Neural cell (in vitro differentiated cells): Measurements from ENCODE around the gene SPATA3. TPM values are rescaled to one million over a fixed set of nuclear protein-coding genes. Genes with fewer than 3 reads are reported as not detected.

Experiments
- H2AFZ ChIP-seq: fragments of 200-600, 300-800 bp; sonication (generic), shearing (Covaris generic); 2 replicates; pipeline ENCODE4 v1.6.0; 2014; ENCODE audit warnings: low read depth, mild to moderate bottlenecking, antibody characterized with exemption, low read length, moderate library complexity
- H3F3A ChIP-seq: fragments of 200-600 bp; shearing (Covaris generic); 2 replicates; pipeline ENCODE4 v1.6.1; 2016; ENCODE audit warnings: mild to moderate bottlenecking, moderate library complexity, mixed read lengths, antibody characterized with exemption, low read length; ENCODE audit not compliant: insufficient read depth, poor library complexity, severe bottlenecking
- H3K27ac ChIP-seq: fragments of 200-600, 300-800 bp; sonication (generic), shearing (Covaris generic); 2 replicates; pipeline ENCODE4 v1.5.1; 2014; ENCODE audit warnings: mild to moderate bottlenecking, low read length, moderate library complexity
- H3K27me3 ChIP-seq: fragments of 300-800, 200-600 bp; sonication (generic), shearing (Covaris generic); 2 replicates; pipeline ENCODE4 v1.6.0; 2014; ENCODE audit warnings: mild to moderate bottlenecking, low read depth, low read length, moderate library complexity; ENCODE audit not compliant: insufficient read depth
- H3K36me3 ChIP-seq: fragments of 300-800, 200-600 bp; sonication (generic), shearing (Covaris generic); 2 replicates; pipeline ENCODE4 v1.5.1; 2014; ENCODE audit warnings: mild to moderate bottlenecking, antibody characterized with exemption, low read length, moderate library complexity; ENCODE audit not compliant: insufficient read depth
- H3K4me2 ChIP-seq: fragments of 300-800, 200-600 bp; sonication (generic), shearing (Covaris generic); 2 replicates; pipeline ENCODE4 v1.6.0; 2014; ENCODE audit warnings: mild to moderate bottlenecking, low read length
- H3K4me3 ChIP-seq: fragments of 300-800, 200-600 bp; sonication (generic), shearing (Covaris generic); 2 replicates; pipeline ENCODE4 v1.5.1; 2014; ENCODE audit warnings: mild to moderate bottlenecking, low read length, moderate library complexity
- H3K79me2 ChIP-seq: fragments of 200-600 bp; shearing (Covaris generic); replicated peaks from 2 replicates; pipeline ENCODE4 v1.6.0; 2014; ENCODE audit warnings: mild to moderate bottlenecking, low read length, moderate library complexity; ENCODE audit not compliant: insufficient read depth
- H3K9ac ChIP-seq: fragments of 300-800, 200-600 bp; sonication (generic), shearing (Covaris generic); 2 replicates; pipeline ENCODE4 v1.6.1; 2016; ENCODE audit warnings: mild to moderate bottlenecking, low read length, mixed read lengths
- H3K9me2 ChIP-seq: fragments of 200-600 bp; shearing (Covaris generic); 2 replicates; pipeline ENCODE4 v1.6.1; 2016; ENCODE audit warnings: mild to moderate bottlenecking, low read length, mixed read lengths; ENCODE audit not compliant: insufficient read depth
- H3K9me3 ChIP-seq: fragments of 200-600, 300-800 bp; sonication (generic), shearing (Covaris generic); 2 replicates; pipeline ENCODE4 v1.6.1; 2016; ENCODE audit warnings: mild to moderate bottlenecking, mixed run types, low read length, moderate library complexity, mixed read lengths
- H4K20me1 ChIP-seq: fragments of 200-600 bp; shearing (Covaris generic); 2 replicates; pipeline ENCODE4 v1.6.1; 2016; ENCODE audit warnings: mild to moderate bottlenecking, mixed run types; ENCODE audit not compliant: insufficient read depth
- CTCF ChIP-seq: fragments of 450-650 bp; IDR thresholded peaks from 2 replicates; pipeline ENCODE4 v1.5.1; 2014; ENCODE audit warnings: antibody characterized with exemption, mild to moderate bottlenecking, moderate library complexity; ENCODE audit not compliant: poor library complexity, severe bottlenecking
- EP300 ChIP-seq: fragments of 450-650 bp; conservative IDR thresholded peaks from 2 replicates; pipeline ENCODE4 v1.6.1; 2014; ENCODE audit warnings: antibody characterized with exemption, mild to moderate bottlenecking, moderate library complexity; ENCODE audit not compliant: poor library complexity, severe bottlenecking
- EZH2 ChIP-seq: fragments of 200-600, 300-800 bp; shearing (Covaris generic), sonication (generic); IDR thresholded peaks from 2 replicates; pipeline ENCODE4 v1.6.1; 2014; ENCODE audit warnings: antibody characterized with exemption, low read length, borderline replicate concordance, mild to moderate bottlenecking; ENCODE audit not compliant: insufficient read depth, poor library complexity, severe bottlenecking
- MXI1 ChIP-seq: fragments of 450-650 bp; conservative IDR thresholded peaks from 2 replicates; pipeline ENCODE4 v1.6.1; 2014; ENCODE audit warnings: antibody characterized with exemption, mild to moderate bottlenecking; ENCODE audit not compliant: poor library complexity, severe bottlenecking
- POLR2AphosphoS5 ChIP-seq: IDR thresholded peaks from 2 replicates; pipeline ENCODE4 v1.6.1; 2012
- RAD21 ChIP-seq: fragments of 450-650 bp; conservative IDR thresholded peaks from 2 replicates; pipeline ENCODE4 v1.6.1; 2014; ENCODE audit warnings: antibody characterized with exemption, mild to moderate bottlenecking, moderate library complexity
- REST ChIP-seq: IDR thresholded peaks from 2 replicates; pipeline ENCODE4 v1.6.1; 2012; ENCODE audit warnings: borderline replicate concordance
- SMC3 ChIP-seq: fragments of 450-650 bp; conservative IDR thresholded peaks from 2 replicates; pipeline ENCODE4 v1.6.1; 2014; ENCODE audit warnings: antibody characterized with exemption, mild to moderate bottlenecking, moderate library complexity; ENCODE audit not compliant: poor library complexity
- TAF1 ChIP-seq: IDR thresholded peaks from 2 replicates; pipeline ENCODE4 v1.6.1; 2012; ENCODE audit warnings: low read depth
- polyA plus RNA-seq: library from polyadenylated mRNA; depleted of rRNA; stranded (reverse); fragments of >200 nt; gene quantifications from 2 replicates; pipeline ENCODE4 v1.2.3, GENCODE V29; 2014

Gene SPATA3
- polyA plus RNA-seq, 1 donor from 2014 or later, result not detected

GRCh38 chr2:231033147-231034132 lies 37.5 kb downstream of the SPATA3 start:
- H3K27me3 ChIP-seq, result peaks cover 17% of the 10 kb centered on the region
- H3K36me3 ChIP-seq, result no peaks in the 10 kb centered on the region
- H4K20me1 ChIP-seq, result no peaks in the 10 kb centered on the region
- H3K9me3 ChIP-seq, result no peaks in the 10 kb centered on the region
- no peaks in the 10 kb centered on the region for H3F3A ChIP-seq
- no peak overlapping the region for H3K9ac ChIP-seq
- H3K4me3 ChIP-seq, result no peak overlapping the region
- TF ChIP-seq POLR2AphosphoS5, result no peak
- no peak overlapping the region for H3K27ac ChIP-seq
- H3K4me2 ChIP-seq, result no peak overlapping the region
- H2AFZ ChIP-seq, result no peak overlapping the region
- no peaks in the 10 kb centered on the region for H3K9me2 ChIP-seq
- no peaks in the 10 kb centered on the region for H3K79me2 ChIP-seq

GRCh38 chr2:231034291-231034882 lies 38.5 kb downstream of the SPATA3 start:
- TF ChIP-seq SMC3, result no peak
- TF ChIP-seq EP300, result no peak
- TF ChIP-seq EZH2, result no peak
- no peak for TF ChIP-seq CTCF
- TF ChIP-seq POLR2AphosphoS5, result no peak
- TF ChIP-seq MXI1, result no peak
- no peak for TF ChIP-seq REST
- no peak for TF ChIP-seq TAF1
- TF ChIP-seq RAD21, result no peak
- Histone ChIP-seq H3F3A (no peaks in the 10 kb centered on the region), H2AFZ (no peak overlapping the region), H3K27ac (no peak overlapping the region), H3K36me3 (no peaks in the 10 kb centered on the region), H4K20me1 (no peaks in the 10 kb centered on the region), H3K27me3 (peaks cover 22% of the 10 kb centered on the region), H3K9ac (no peak overlapping the region), H3K4me3 (no peak overlapping the region), H3K4me2 (no peak overlapping the region), H3K9me3 (no peaks in the 10 kb centered on the region), H3K9me2 (no peaks in the 10 kb centered on the region), H3K79me2 (no peaks in the 10 kb centered on the region)
